ENCODE results near the gene ERCC6. TPM values are rescaled to one million over a fixed set of nuclear protein-coding genes. Genes with fewer than 3 reads are reported as not detected.

ERCC6 gene
- polyA plus RNA-seq (ENCODE audit: insufficient read length in 4 of 4): 10 to 100 TPM; 13.8 to 17.8 (median 16.5) TPM

- DNase-seq (ENCODE audit: low read depth in 4 of 4, low spot score in 3 of 4): peak; percentile 91 to 93 (median 92)
Observed at GRCh38 chr10:49538381-49539319, at the start of gene ERCC6. ERCC6 (minus strand) TSS chr10:49539121.

- DNase-seq (ENCODE audit: low read depth in 4 of 4, low spot score in 3 of 4): no peak
Observed at GRCh38 chr10:49587981-49588380, 49.1 kb upstream of the ERCC6 start.

- DNase-seq (ENCODE audit: low read depth in 4 of 4, low spot score in 3 of 4): no peak
Observed at GRCh38 chr10:49585387-49585786, 46.5 kb upstream of the ERCC6 start.

- no peak for DNase-seq (ENCODE audit: low read depth in 4 of 4, low spot score in 3 of 4)
Observed at GRCh38 chr10:49579621-49580020, 40.7 kb upstream of the ERCC6 start.

GRCh38 chr10:49578392-49578791 is 39.5 kb upstream of the ERCC6 start:
- DNase-seq (ENCODE audit: low read depth in 4 of 4, low spot score in 3 of 4): no peak

- DNase-seq (ENCODE audit: low read depth in 4 of 4, low spot score in 3 of 4): no peak
Observed at GRCh38 chr10:49577182-49577925, 38.4 kb upstream of the ERCC6 start.

GRCh38 chr10:49575489-49576072 is 36.7 kb upstream of the ERCC6 start:
- DNase-seq (ENCODE audit: low read depth in 4 of 4, low spot score in 3 of 4): no peak

- no peak for DNase-seq (ENCODE audit: low read depth in 4 of 4, low spot score in 3 of 4)
Observed at GRCh38 chr10:49572594-49573114, 33.7 kb upstream of the ERCC6 start.

GRCh38 chr10:49571388-49571787 is 32.5 kb upstream of the ERCC6 start:
- DNase-seq (ENCODE audit: low read depth in 4 of 4, low spot score in 3 of 4): no peak

GRCh38 chr10:49569031-49569631 is 30.2 kb upstream of the ERCC6 start:
- DNase-seq (ENCODE audit: low read depth in 4 of 4, low spot score in 3 of 4): no peak

- DNase-seq (ENCODE audit: low read depth in 4 of 4, low spot score in 3 of 4): no peak
Observed at GRCh38 chr10:49568235-49568634, 29.3 kb upstream of the ERCC6 start.

GRCh38 chr10:49567810-49568209 is 28.9 kb upstream of the ERCC6 start:
- no peak for DNase-seq (ENCODE audit: low read depth in 4 of 4, low spot score in 3 of 4)

GRCh38 chr10:49564461-49565009 is 25.6 kb upstream of the ERCC6 start:
- no peak for DNase-seq (ENCODE audit: low read depth in 4 of 4, low spot score in 3 of 4)

- no peak for DNase-seq (ENCODE audit: low read depth in 4 of 4, low spot score in 3 of 4)
Observed at GRCh38 chr10:49562893-49563292, 24.0 kb upstream of the ERCC6 start.

- DNase-seq (ENCODE audit: low read depth in 4 of 4, low spot score in 3 of 4): no peak
Observed at GRCh38 chr10:49560526-49560925, 21.6 kb upstream of the ERCC6 start.

GRCh38 chr10:49559476-49559875 is 20.6 kb upstream of the ERCC6 start:
- no peak for DNase-seq (ENCODE audit: low read depth in 4 of 4, low spot score in 3 of 4)

- DNase-seq (ENCODE audit: low read depth in 4 of 4, low spot score in 3 of 4): no peak
Observed at GRCh38 chr10:49558190-49558589, 19.3 kb upstream of the ERCC6 start.

- DNase-seq (ENCODE audit: low read depth in 4 of 4, low spot score in 3 of 4): no peak
Observed at GRCh38 chr10:49557681-49558080, 18.8 kb upstream of the ERCC6 start.

GRCh38 chr10:49556723-49557122 is 17.8 kb upstream of the ERCC6 start:
- no peak for DNase-seq (ENCODE audit: low read depth in 4 of 4, low spot score in 3 of 4)

GRCh38 chr10:49552277-49552676 is 13.4 kb upstream of the ERCC6 start:
- DNase-seq (ENCODE audit: low read depth in 4 of 4, low spot score in 3 of 4): no peak

Data from left renal pelvis (tissue), 4 donors.